GM12878 (cell line): Measurements from ENCODE around the gene AIG1. TPM values are rescaled to one million over a fixed set of nuclear protein-coding genes. Genes with fewer than 3 reads are reported as not detected.

ENCODE experiments used
- ATAC-seq: fragments of 200-7000 bp; cut with Tn5 transposase; 3 replicates; pipeline ENCODE4 v1.9.1; 2020; ENCODE audit warnings: mild to moderate bottlenecking, moderate library complexity
- BruUV-seq: library from RNA; stranded (reverse); fragments of 400-500 nt; replicated peaks from 2 replicates; lab custom pipeline; 2021; lab: Mats Ljungman, UMichigan
- CTCF ChIA-PET: fragments of 300-600 bp; sonication (Branson Sonifier 250); formaldehyde crosslinking; extraction: SDS; loops from one replicate; lab custom pipeline; 2021; ENCODE audit warnings: inconsistent platforms; lab: Yijun Ruan, JAX
- POLR2A ChIA-PET: fragments of 350-600 bp; formaldehyde crosslinking; extraction: SDS; loops from one replicate; lab custom pipeline; 2021; ENCODE audit warnings: inconsistent platforms; lab: Charles Lee
- RAD21 ChIA-PET: fragments of 300-600 bp; sonication (Branson Sonifier 250); formaldehyde crosslinking; loops from one replicate; lab custom pipeline; 2023; ENCODE audit warnings: antibody characterized with exemption; ENCODE audit not compliant: unreplicated experiment; lab: Charles Lee
- SMC1A ChIA-PET: fragments of 300-600 bp; sonication (Branson Sonifier 250); formaldehyde crosslinking; loops from one replicate; lab custom pipeline; 2023; ENCODE audit not compliant: unreplicated experiment, uncharacterized antibody; lab: Charles Lee
- DNase-seq: peaks from one replicate; pipeline ENCODE4 v3.0.0-alpha.2; 2011; ENCODE audit warnings: low read depth, low spot score
- FAIRE-seq: peaks from 3 replicates; lab custom pipeline; 2011; peaks lifted over from hg19 to GRCh38; lab: Jason Lieb, UNC
- H2AFZ ChIP-seq: 2 replicates; pipeline ENCODE4 v1.6.0; 2011; ENCODE audit warnings: low read depth, low read length, control low read depth; ENCODE audit not compliant: control insufficient read depth
- H3K27ac ChIP-seq: 2 replicates; pipeline ENCODE4 v1.5.1; 2011; ENCODE audit warnings: control low read depth; ENCODE audit not compliant: control insufficient read depth, insufficient read depth
- H3K27me3 ChIP-seq, 2 experiments: replicated peaks in 1 of 2; 2 replicates each; pipeline versions ENCODE4 v1.6.0 to v1.6.1; 2011; ENCODE audit warnings: low read length in 1 of 2; ENCODE audit not compliant: control insufficient read depth in 2 of 2, insufficient read depth in 2 of 2
- H3K36me3 ChIP-seq, 2 experiments: 2 replicates each; pipeline ENCODE4 v1.5.1; 2011; ENCODE audit warnings: low read length in 1 of 2; ENCODE audit not compliant: control insufficient read depth in 2 of 2, insufficient read depth in 2 of 2
- H3K4me1 ChIP-seq: 2 replicates; pipeline ENCODE4 v1.6.1; 2011; ENCODE audit warnings: mild to moderate bottlenecking, low read length, moderate library complexity, mixed read lengths; ENCODE audit not compliant: control insufficient read depth, insufficient read depth
- H3K4me2 ChIP-seq: 2 replicates; pipeline ENCODE4 v1.6.0; 2011; ENCODE audit warnings: control low read depth; ENCODE audit not compliant: control insufficient read depth, insufficient read depth
- H3K4me3 ChIP-seq: fragments of 200-600 bp; sonication (generic); 2 replicates; pipeline ENCODE4 v1.5.1; 2016
- H3K79me2 ChIP-seq: 2 replicates; pipeline ENCODE4 v1.6.0; 2011; ENCODE audit warnings: low read length; ENCODE audit not compliant: control insufficient read depth, insufficient read depth
- H3K9ac ChIP-seq: 2 replicates; pipeline ENCODE4 v1.8.0; 2011; ENCODE audit warnings: low read length, control low read depth, mixed read lengths; ENCODE audit not compliant: control insufficient read depth, insufficient read depth
- H3K9me3 ChIP-seq: replicated peaks from 3 replicates; pipeline ENCODE4 v1.5.1; 2011; ENCODE audit warnings: mild to moderate bottlenecking, low read length; ENCODE audit not compliant: control insufficient read depth, insufficient read depth
- H4K20me1 ChIP-seq: 2 replicates; pipeline ENCODE4 v1.6.0; 2011; ENCODE audit not compliant: control insufficient read depth, insufficient read depth
- CHD1 ChIP-seq: IDR thresholded peaks from 2 replicates; pipeline ENCODE4 v1.6.1; 2012; ENCODE audit warnings: low read depth, low read length, improper control_type of control experiment
- CREB1 ChIP-seq: IDR thresholded peaks from 2 replicates; pipeline ENCODE4 v1.6.1; 2012; ENCODE audit warnings: low read depth, mild to moderate bottlenecking, inconsistent platforms
- CREM ChIP-seq: IDR thresholded peaks from 2 replicates; pipeline ENCODE4 v1.6.1; 2014; ENCODE audit warnings: antibody characterized with exemption, low read depth
- DPF2 ChIP-seq: fragments of 450-650 bp; IDR thresholded peaks from 2 replicates; pipeline ENCODE4 v1.6.1; 2017; ENCODE audit warnings: mild to moderate bottlenecking
- FOXK2 ChIP-seq: fragments of 450-650 bp; IDR thresholded peaks from 2 replicates; pipeline ENCODE4 v1.6.1; 2017; ENCODE audit warnings: mild to moderate bottlenecking, moderate library complexity
- GABPA ChIP-seq: IDR thresholded peaks from 2 replicates; pipeline ENCODE4 v1.6.1; 2014; ENCODE audit warnings: antibody characterized with exemption, low read depth, mild to moderate bottlenecking, inconsistent platforms
- IRF4 ChIP-seq: IDR thresholded peaks from 2 replicates; pipeline ENCODE4 v1.6.1; 2011; ENCODE audit warnings: low read depth, low read length
- MEF2B ChIP-seq: fragments of 450-650 bp; IDR thresholded peaks from 2 replicates; pipeline ENCODE4 v1.6.1; 2018; ENCODE audit warnings: mild to moderate bottlenecking, moderate library complexity; ENCODE audit not compliant: partially characterized antibody, poor library complexity, severe bottlenecking
- NFIC ChIP-seq: IDR thresholded peaks from 2 replicates; pipeline ENCODE4 v1.6.1; 2012; ENCODE audit warnings: low read depth, mild to moderate bottlenecking, inconsistent platforms, low read length, moderate library complexity
- NR2C2 ChIP-seq: IDR thresholded peaks from 2 replicates; pipeline ENCODE4 v1.6.1; 2011; ENCODE audit warnings: borderline replicate concordance, low read depth; ENCODE audit not compliant: control insufficient read depth, insufficient read length
- PAX5 ChIP-seq: IDR thresholded peaks from 2 replicates; pipeline ENCODE4 v1.6.1; 2011; ENCODE audit warnings: low read depth, low read length, borderline replicate concordance
- POLR2A ChIP-seq: IDR thresholded peaks from 2 replicates; pipeline ENCODE4 v1.6.1; 2011; ENCODE audit warnings: low read depth, mild to moderate bottlenecking, low read length
- RCOR1 ChIP-seq: conservative IDR thresholded peaks from 2 replicates; pipeline ENCODE4 v1.6.1; 2012; ENCODE audit warnings: low read depth, low read length, improper control_type of control experiment
- RELA ChIP-seq: fragments of 450-650 bp; IDR thresholded peaks from 2 replicates; pipeline ENCODE4 v1.8.0; 2014; ENCODE audit warnings: borderline replicate concordance; ENCODE audit not compliant: partially characterized antibody
- TCF7 ChIP-seq: IDR thresholded peaks from 2 replicates; pipeline ENCODE4 v1.6.1; 2014; ENCODE audit warnings: antibody characterized with exemption, borderline replicate concordance
- ZBTB33 ChIP-seq: fragments of 450-650 bp; IDR thresholded peaks from 2 replicates; pipeline ENCODE4 v1.6.1; 2017; ENCODE audit warnings: mild to moderate bottlenecking
- ZNF687 ChIP-seq: fragments of 450-650 bp; IDR thresholded peaks from 2 replicates; pipeline ENCODE4 v1.6.1; 2017; ENCODE audit warnings: mild to moderate bottlenecking, moderate library complexity
- WGBS: methylation state at CpG from one replicate; pipeline ENCODE4 v1.1.6; 2016; ENCODE audit warnings: low lambda C conversion rate; ENCODE audit not compliant: insufficient replicate concordance, insufficient coverage; ENCODE audit errors: missing lambda C conversion rate; 5-methylcytosine and 5-hydroxymethylcytosine counted together
- in situ Hi-C: fragments of 300-500 bp; cut with MboI; formaldehyde crosslinking; loops from 9 replicates; pipeline ENCODE4 v1.14.3; 2018; ENCODE audit warnings: mixed read lengths
- intact Hi-C: fragments of 100-400 bp; cut with micrococcal nuclease; formaldehyde crosslinking; loops from one replicate; pipeline ENCODE4 v1.14.2; 2022; ENCODE audit not compliant: unreplicated experiment
- polyA plus RNA-seq, 11 experiments: library from polyadenylated mRNA; depleted of rRNA in 4 of 11; unstranded in 6 of 11; stranded (reverse) in 5 of 11; fragments of >200 nt; fragmentation: Nextera tagmentation in 4 of 11; fragmentation: Illumina TruSeq in 1 of 11; extraction: Ambion mirVana in 4 of 11; extraction: Trizol in 1 of 11; gene quantifications; 1 replicate in 1 of 11; 2 replicates in 10 of 11; pipeline versions ENCODE4 v1.2.1 to v1.2.3, GENCODE V29; 2011 to 2016; ENCODE audit warnings: inconsistent platforms in 2 of 11, missing spikeins in 2 of 11, low read depth in 1 of 11
- total RNA-seq, 4 experiments: library from RNA; depleted of rRNA in 3 of 4; stranded (reverse); fragments of >200 nt in 3 of 4; fragmentation: Illumina TruSeq in 1 of 4; extraction: Trizol in 1 of 4; gene quantifications; 2 replicates each; pipeline versions ENCODE4 v1.2.1 to v1.2.3, GENCODE V29; 2013 to 2021

AIG1 gene
- total and polyA plus RNA-seq, 10 of the 15 experiments (the other 5 are each of a cell fraction or from before 2014, with no cell fraction given), result 27.0 to 74.5 (median 36.4) TPM

DNA sequence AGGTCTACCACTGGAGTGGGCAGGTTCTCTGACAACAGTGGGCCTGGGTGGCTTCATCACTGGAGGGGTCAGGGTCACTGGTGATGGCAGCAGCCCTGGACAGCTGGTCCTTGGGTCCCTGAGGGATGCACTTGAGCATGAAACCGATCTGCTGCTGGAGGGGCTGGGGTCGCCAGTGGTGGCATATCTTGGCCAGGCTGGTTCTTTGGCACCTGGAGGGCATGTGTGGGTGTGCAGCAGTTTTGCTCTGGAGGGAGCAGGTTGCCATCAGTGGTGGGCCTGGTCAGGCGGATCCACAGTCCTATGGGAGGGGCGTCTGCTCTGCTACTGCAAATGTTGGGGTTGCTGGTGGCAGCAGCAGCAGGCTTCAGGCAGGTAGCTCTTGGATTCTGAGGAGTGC, 117.0 kb downstream of the AIG1 start (continued):
- no peak for TF ChIP-seq ZNF687

DNA sequence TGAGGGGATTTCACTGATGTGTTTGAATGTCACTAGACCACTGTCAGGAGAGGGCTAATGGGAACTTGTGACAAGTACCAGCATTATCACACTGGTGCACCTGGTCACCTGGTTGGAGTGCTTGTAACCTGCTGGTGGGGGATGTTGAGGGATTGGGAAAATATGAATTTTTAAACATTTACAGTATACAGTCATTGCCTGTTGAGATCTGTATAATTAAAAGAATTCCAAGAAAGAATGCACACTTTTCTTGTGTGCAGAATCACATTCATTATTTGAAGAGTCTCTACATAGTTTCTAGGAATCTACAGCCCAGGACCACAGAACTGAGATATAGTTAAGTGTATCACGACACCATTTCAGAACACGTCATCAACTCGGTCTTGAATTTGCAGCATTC, 118.4 kb downstream of the AIG1 start:
- TF ChIP-seq POLR2A (no peak), FOXK2 (no peak), NR2C2 (no peak), IRF4 (no peak), NFIC (no peak), GABPA (no peak), TCF7 (no peak), PAX5 (no peak), CREB1 (no peak), RCOR1 (no peak), CREM (no peak), ZBTB33 (no peak), DPF2 (no peak), RELA (no peak), MEF2B (no peak), CHD1 (no peak)
- POLR2A ChIA-PET, result no interaction called here

More for the DNA sequence above, 118.4 kb downstream of the AIG1 start:
- no peaks in the 10 kb centered on the region for H4K20me1 ChIP-seq
- ATAC-seq (no peak), DNase-seq (no peak), FAIRE-seq (no peak)
- H3K27ac ChIP-seq, result no peak overlapping the region
- no peaks in the 10 kb centered on the region for H3K79me2 ChIP-seq
- H2AFZ ChIP-seq, result no peak overlapping the region
- H3K9me3 ChIP-seq, result no peaks in the 10 kb centered on the region; the same call in none of the 3 replicates
- ChIA-PET CTCF (no interaction called here), RAD21 (no interaction called here), SMC1A (no interaction called here)
- H3K36me3 ChIP-seq, result no peaks in the 10 kb centered on the region; a peak in 1 of 4 replicates
- no peak overlapping the region for H3K4me3 ChIP-seq
- no peak overlapping the region for H3K9ac ChIP-seq
- intact Hi-C loops (no loop called here), in situ Hi-C loops (no loop called here)
- H3K4me1 ChIP-seq, result no peaks in the 10 kb centered on the region
- BruUV-seq, result no TSS peak
- no peak overlapping the region for H3K4me2 ChIP-seq
- no peaks in the 10 kb centered on the region for H3K27me3 ChIP-seq
- WGBS, result 100% methylated on average over 3 of the region's 3 CpGs
